ENCODE data around the gene DSG1.

DNA sequence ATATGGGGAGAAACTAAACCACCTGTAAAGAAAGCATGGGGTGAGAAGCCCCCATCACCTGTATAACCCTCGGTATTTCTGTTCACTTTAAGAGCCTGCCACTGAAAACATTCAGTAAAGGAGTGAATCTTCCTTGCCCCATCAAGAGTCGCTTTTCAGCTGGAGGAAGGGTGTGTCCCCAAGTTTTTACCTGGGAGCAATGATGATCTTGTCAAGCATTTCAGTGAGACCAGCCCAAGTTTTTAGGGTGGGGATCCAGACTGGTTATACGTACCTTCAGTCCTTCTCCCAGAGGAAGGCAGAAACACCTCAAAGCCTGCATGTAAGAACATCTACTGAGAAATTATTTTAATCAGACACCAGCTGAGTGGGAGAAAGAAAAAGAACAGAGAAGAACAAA, at the start of gene DSG1:
- TF ChIP-seq, protein P1, sequence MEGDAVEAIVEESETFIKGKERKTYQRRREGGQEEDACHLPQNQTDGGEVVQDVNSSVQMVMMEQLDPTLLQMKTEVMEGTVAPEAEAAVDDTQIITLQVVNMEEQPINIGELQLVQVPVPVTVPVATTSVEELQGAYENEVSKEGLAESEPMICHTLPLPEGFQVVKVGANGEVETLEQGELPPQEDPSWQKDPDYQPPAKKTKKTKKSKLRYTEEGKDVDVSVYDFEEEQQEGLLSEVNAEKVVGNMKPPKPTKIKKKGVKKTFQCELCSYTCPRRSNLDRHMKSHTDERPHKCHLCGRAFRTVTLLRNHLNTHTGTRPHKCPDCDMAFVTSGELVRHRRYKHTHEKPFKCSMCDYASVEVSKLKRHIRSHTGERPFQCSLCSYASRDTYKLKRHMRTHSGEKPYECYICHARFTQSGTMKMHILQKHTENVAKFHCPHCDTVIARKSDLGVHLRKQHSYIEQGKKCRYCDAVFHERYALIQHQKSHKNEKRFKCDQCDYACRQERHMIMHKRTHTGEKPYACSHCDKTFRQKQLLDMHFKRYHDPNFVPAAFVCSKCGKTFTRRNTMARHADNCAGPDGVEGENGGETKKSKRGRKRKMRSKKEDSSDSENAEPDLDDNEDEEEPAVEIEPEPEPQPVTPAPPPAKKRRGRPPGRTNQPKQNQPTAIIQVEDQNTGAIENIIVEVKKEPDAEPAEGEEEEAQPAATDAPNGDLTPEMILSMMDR (IDR thresholded peaks at IDR 0.05) = no peak
- TF ChIP-seq POLR2A (IDR thresholded peaks at IDR 0.05) = no peak

Data from thyroid gland (tissue), 4 donors.